Dendritic cell treated with granulocyte-macrophage colony-stimulating factor and Interleukin-4, amounts not matched to agents 40 ng/mL and 50 ng/mL, for 4 days (primary cell): ENCODE data around the gene MGLL.

Source experiments
- H3K27ac Mint-ChIP-seq: one replicate; pipeline ENCODE4 v1.8.0; 2022; ENCODE audit warnings: mild to moderate bottlenecking, mixed read lengths
- H3K27me3 Mint-ChIP-seq: one replicate; pipeline ENCODE4 v1.8.0; 2022; ENCODE audit warnings: mild to moderate bottlenecking, mixed read lengths
- H3K36me3 Mint-ChIP-seq: one replicate; pipeline ENCODE4 v1.8.0; 2022; ENCODE audit warnings: low read depth, mixed read lengths
- H3K4me1 Mint-ChIP-seq: one replicate; pipeline ENCODE4 v1.8.0; 2022; ENCODE audit warnings: low read depth, mixed read lengths
- H3K4me3 Mint-ChIP-seq: one replicate; pipeline ENCODE4 v1.8.0; 2022; ENCODE audit warnings: mild to moderate bottlenecking, moderate library complexity, mixed read lengths
- H3K9me3 Mint-ChIP-seq: one replicate; pipeline ENCODE4 v1.8.0; 2022; ENCODE audit warnings: mixed read lengths
- intact Hi-C: fragments of 100-400 bp; cut with micrococcal nuclease; formaldehyde crosslinking; loops from one replicate; pipeline ENCODE4 v1.15.0; 2022

The MGLL gene

GRCh38 chr3:127764301-127764700 lies 58.0 kb downstream of the MGLL start:
- Mint-ChIP-seq H3K9me3 (no peaks in the 10 kb centered on the region), H3K36me3 (peaks cover 15% of the 10 kb centered on the region), H3K4me3 (no peak overlapping the region), H3K4me1 (peaks cover 65% of the 10 kb centered on the region), H3K27me3 (peaks cover 32% of the 10 kb centered on the region), H3K27ac (no peak overlapping the region)
- intact Hi-C loops: no loop called here

GRCh38 chr3:127763816-127764215 lies 58.5 kb downstream of the MGLL start:
- intact Hi-C loops: no loop called here
- H3K27me3 Mint-ChIP-seq: peaks cover 32% of the 10 kb centered on the region
- peaks cover 17% of the 10 kb centered on the region for H3K36me3 Mint-ChIP-seq
- H3K4me1 Mint-ChIP-seq: peaks cover 63% of the 10 kb centered on the region
- no peaks in the 10 kb centered on the region for H3K9me3 Mint-ChIP-seq
- H3K4me3 Mint-ChIP-seq: no peak overlapping the region
- peak overlapping the region; percentile 1 for H3K27ac Mint-ChIP-seq

- Mint-ChIP-seq H3K27me3 (peaks cover 32% of the 10 kb centered on the region), H3K4me1 (peaks cover 59% of the 10 kb centered on the region), H3K27ac (peak overlapping the region; percentile 1), H3K9me3 (no peaks in the 10 kb centered on the region), H3K4me3 (no peak overlapping the region), H3K36me3 (peaks cover 14% of the 10 kb centered on the region)
- intact Hi-C loops: no loop called here
Observed at GRCh38 chr3:127763337-127763736, 59.0 kb downstream of the MGLL start.

GRCh38 chr3:127762787-127763105 lies 59.6 kb downstream of the MGLL start:
- Mint-ChIP-seq H3K27ac (no peak overlapping the region), H3K4me1 (peaks cover 54% of the 10 kb centered on the region), H3K27me3 (peaks cover 35% of the 10 kb centered on the region), H3K9me3 (no peaks in the 10 kb centered on the region), H3K4me3 (no peak overlapping the region), H3K36me3 (peaks cover 9% of the 10 kb centered on the region)
- intact Hi-C loops: no loop called here

GRCh38 chr3:127762077-127762786 lies 60.1 kb downstream of the MGLL start:
- Mint-ChIP-seq H3K4me1 (peaks cover 55% of the 10 kb centered on the region), H3K27me3 (peaks cover 36% of the 10 kb centered on the region), H3K9me3 (peaks cover 2% of the 10 kb centered on the region), H3K4me3 (no peak overlapping the region), H3K27ac (peak overlapping the region; percentile 64), H3K36me3 (peaks cover 10% of the 10 kb centered on the region)
- intact Hi-C loops: no loop called here

- peak overlapping the region; percentile 50 for H3K4me3 Mint-ChIP-seq
- intact Hi-C loops: no loop called here
- H3K27ac Mint-ChIP-seq: peak overlapping the region; percentile 64
- peaks cover 8% of the 10 kb centered on the region for H3K9me3 Mint-ChIP-seq
- H3K36me3 Mint-ChIP-seq: peaks cover 15% of the 10 kb centered on the region
- H3K27me3 Mint-ChIP-seq: peaks cover 39% of the 10 kb centered on the region
- H3K4me1 Mint-ChIP-seq: peaks cover 55% of the 10 kb centered on the region
Observed at GRCh38 chr3:127761441-127761801, 60.9 kb downstream of the MGLL start.

- Mint-ChIP-seq H3K4me1 (peaks cover 58% of the 10 kb centered on the region), H3K36me3 (peaks cover 15% of the 10 kb centered on the region), H3K27me3 (peaks cover 39% of the 10 kb centered on the region), H3K27ac (peak overlapping the region; percentile 64), H3K4me3 (no peak overlapping the region), H3K9me3 (peaks cover 8% of the 10 kb centered on the region)
- intact Hi-C loops: no loop called here
Observed at GRCh38 chr3:127760791-127761440, 61.4 kb downstream of the MGLL start.

- peaks cover 41% of the 10 kb centered on the region for H3K27me3 Mint-ChIP-seq
- H3K4me3 Mint-ChIP-seq: no peak overlapping the region
- peaks cover 15% of the 10 kb centered on the region for H3K36me3 Mint-ChIP-seq
- no peak overlapping the region for H3K27ac Mint-ChIP-seq
- intact Hi-C loops: no loop called here
- H3K4me1 Mint-ChIP-seq: peaks cover 58% of the 10 kb centered on the region
- peaks cover 8% of the 10 kb centered on the region for H3K9me3 Mint-ChIP-seq
Observed at GRCh38 chr3:127760361-127760760, 62.0 kb downstream of the MGLL start.

GRCh38 chr3:127759826-127760225 lies 62.5 kb downstream of the MGLL start:
- Mint-ChIP-seq H3K4me3 (no peak overlapping the region), H3K9me3 (peaks cover 8% of the 10 kb centered on the region), H3K4me1 (peaks cover 59% of the 10 kb centered on the region), H3K27ac (no peak overlapping the region), H3K36me3 (peaks cover 15% of the 10 kb centered on the region), H3K27me3 (peaks cover 41% of the 10 kb centered on the region)
- intact Hi-C loops: loop anchor here (10.0 kb wide), 1 partner anchor 65 kb away; the partner anchor contains the start of gene MGLL

- intact Hi-C loops: loop anchor here (10.0 kb wide), 1 partner anchor 67 kb away; the partner anchor contains the start of gene MGLL
- no peak overlapping the region for H3K4me3 Mint-ChIP-seq
- peaks cover 33% of the 10 kb centered on the region for H3K27me3 Mint-ChIP-seq
- peaks cover 65% of the 10 kb centered on the region for H3K4me1 Mint-ChIP-seq
- peaks cover 8% of the 10 kb centered on the region for H3K9me3 Mint-ChIP-seq
- peak overlapping the region; percentile 61 for H3K27ac Mint-ChIP-seq
- H3K36me3 Mint-ChIP-seq: peaks cover 15% of the 10 kb centered on the region
Observed at GRCh38 chr3:127758013-127758412, 64.3 kb downstream of the MGLL start.

- Mint-ChIP-seq H3K36me3 (peaks cover 15% of the 10 kb centered on the region), H3K27ac (peak overlapping the region; percentile 93), H3K27me3 (peaks cover 34% of the 10 kb centered on the region), H3K9me3 (peaks cover 8% of the 10 kb centered on the region), H3K4me1 (peaks cover 69% of the 10 kb centered on the region), H3K4me3 (no peak overlapping the region)
- intact Hi-C loops: loop anchor here (10.0 kb wide), 1 partner anchor 70 kb away; the partner anchor contains the start of gene MGLL
Observed at GRCh38 chr3:127755305-127755681, 67.0 kb downstream of the MGLL start.

GRCh38 chr3:127754411-127755304 lies 67.7 kb downstream of the MGLL start:
- Mint-ChIP-seq H3K9me3 (peaks cover 8% of the 10 kb centered on the region), H3K4me3 (peak overlapping the region; percentile 52), H3K27ac (peak overlapping the region; percentile 93), H3K4me1 (peaks cover 76% of the 10 kb centered on the region), H3K36me3 (peaks cover 14% of the 10 kb centered on the region), H3K27me3 (peaks cover 38% of the 10 kb centered on the region)
- intact Hi-C loops: loop anchor here (1.0 to 10.0 kb wide), 2 partner anchors 18 to 70 kb away; partner anchors contain the start of gene MGLL

GRCh38 chr3:127753898-127754410 lies 68.4 kb downstream of the MGLL start:
- peak overlapping the region; percentile 93 for H3K27ac Mint-ChIP-seq
- peaks cover 80% of the 10 kb centered on the region for H3K4me1 Mint-ChIP-seq
- H3K36me3 Mint-ChIP-seq: peaks cover 12% of the 10 kb centered on the region
- H3K4me3 Mint-ChIP-seq: peak overlapping the region; percentile 52
- H3K27me3 Mint-ChIP-seq: peaks cover 42% of the 10 kb centered on the region
- H3K9me3 Mint-ChIP-seq: peaks cover 8% of the 10 kb centered on the region
- intact Hi-C loops: loop anchor here (1.0 to 10.0 kb wide), 2 partner anchors 18 to 71 kb away; partner anchors contain the start of gene MGLL
